ENCODE results near the gene NANOS3. TPM values are rescaled to one million over a fixed set of nuclear protein-coding genes. Genes with fewer than 3 reads are reported as not detected.

The NANOS3 gene
- total RNA-seq, 4 donors from 2014 or later: 1.2 TPM; not detected in 3

- DNase-seq: no peak
- Histone ChIP-seq H3K27ac (no peak overlapping the region), H3K4me3 (no peak overlapping the region), H3K27me3 (no peaks in the 10 kb centered on the region), H3K36me3 (no peaks in the 10 kb centered on the region), H3K4me1 (no peaks in the 10 kb centered on the region), H3K9me3 (no peaks in the 10 kb centered on the region)
- TF ChIP-seq CTCF (IDR thresholded peaks at IDR 0.05): no peak
- no peak for TF ChIP-seq POLR2A (IDR thresholded peaks at IDR 0.05)
- intact Hi-C loops (cut with DNase I; ENCODE audit: low total_unique reads): no loop called here
These were observed 46.5 kb downstream of the NANOS3 start for GRCh38 chr19:13923194-13923987.

GRCh38 chr19:13926010-13926409 lies 49.1 kb downstream of the NANOS3 start:
- Histone ChIP-seq H3K9me3 (no peaks in the 10 kb centered on the region), H3K4me3 (no peak overlapping the region), H3K27ac (no peak overlapping the region), H3K4me1 (no peaks in the 10 kb centered on the region), H3K27me3 (no peaks in the 10 kb centered on the region), H3K36me3 (no peaks in the 10 kb centered on the region)
- intact Hi-C loops (cut with DNase I; ENCODE audit: low total_unique reads): no loop called here
- no peak for DNase-seq
- TF ChIP-seq POLR2A (IDR thresholded peaks at IDR 0.05) (no peak), CTCF (IDR thresholded peaks at IDR 0.05) (no peak)

GRCh38 chr19:13926715-13927114 lies 49.8 kb downstream of the NANOS3 start:
- intact Hi-C loops (cut with DNase I; ENCODE audit: low total_unique reads): no loop called here
- Histone ChIP-seq H3K4me1 (no peaks in the 10 kb centered on the region), H3K27ac (no peak overlapping the region), H3K4me3 (no peak overlapping the region), H3K27me3 (no peaks in the 10 kb centered on the region), H3K9me3 (no peaks in the 10 kb centered on the region), H3K36me3 (no peaks in the 10 kb centered on the region)
- no peak for DNase-seq
- no peak for TF ChIP-seq CTCF (IDR thresholded peaks at IDR 0.05)
- no peak for TF ChIP-seq POLR2A (IDR thresholded peaks at IDR 0.05)

- Histone ChIP-seq H3K27me3 (no peaks in the 10 kb centered on the region), H3K36me3 (no peaks in the 10 kb centered on the region), H3K27ac (no peak overlapping the region), H3K9me3 (no peaks in the 10 kb centered on the region), H3K4me3 (no peak overlapping the region), H3K4me1 (no peaks in the 10 kb centered on the region)
- intact Hi-C loops (cut with DNase I; ENCODE audit: low total_unique reads): no loop called here
- TF ChIP-seq POLR2A (IDR thresholded peaks at IDR 0.05): no peak
- TF ChIP-seq CTCF (IDR thresholded peaks at IDR 0.05): no peak
- no peak for DNase-seq
These were observed 52.4 kb downstream of the NANOS3 start for GRCh38 chr19:13929340-13929739.

- H3K4me3 ChIP-seq: no peak overlapping the region
- no peaks in the 10 kb centered on the region for H3K27me3 ChIP-seq
- intact Hi-C loops (cut with DNase I; ENCODE audit: low total_unique reads): no loop called here
- H3K9me3 ChIP-seq: no peaks in the 10 kb centered on the region
- no peak overlapping the region for H3K27ac ChIP-seq
- no peaks in the 10 kb centered on the region for H3K36me3 ChIP-seq
- H3K4me1 ChIP-seq: no peaks in the 10 kb centered on the region
- DNase-seq: no peak
- TF ChIP-seq CTCF (IDR thresholded peaks at IDR 0.05) (no peak), POLR2A (IDR thresholded peaks at IDR 0.05) (no peak)
These were observed 53.0 kb downstream of the NANOS3 start for GRCh38 chr19:13929956-13930355.

MicroRNA genes within 50 kb of the gene (microRNA counts, 767-probe panel; counts per million panel counts)
- microRNA hsa-miR-181c-5p (2,725 to 3,643 counts per million in 2 donors), microRNA hsa-miR-23a-3p (8,516 to 9,789 counts per million in 2 donors), microRNA hsa-miR-24-3p (6,067 to 7,420 counts per million in 2 donors), microRNA hsa-miR-27a-3p (0 to 2,695 counts per million in 2 donors)

Small RNA genes within 50 kb of the gene (microRNA-seq; reads per million reads assigned to microRNA genes)
- gene MIR181C (ENCODE audit: borderline microRNAs expressed, borderline replicate concordance) (208 reads per million, percentile 63 among the genes with 10 or more reads in this experiment), gene MIR181D (ENCODE audit: borderline microRNAs expressed, borderline replicate concordance) (252 reads per million, percentile 68 among the genes with 10 or more reads in this experiment)

Small RNA genes within 50 kb of the gene (small RNA-seq; reads per million reads assigned to genes)
- gene MIR181C (18.8 reads per million, percentile 91 among the genes with 10 or more reads in this experiment), gene MIR181D (18.1 reads per million, percentile 91 among the genes with 10 or more reads in this experiment)

Other genes starting within 250 kb of the NANOS3 start
- 10 to 100 TPM; 33.3 to 62.4 (median 45.9) TPM for gene MRI1, start 112.6 kb upstream of the NANOS3 start, total RNA-seq
- gene C19orf53, start 102.7 kb upstream of the NANOS3 start, total RNA-seq: 100 to 1,000 TPM in 1 of 4 donors, 10 to 100 TPM in 3; 20.5 to 233 (median 77.3) TPM
- gene ZSWIM4, start 81.7 kb upstream of the NANOS3 start, total RNA-seq: 1 to 10 TPM in 3 of 4 donors, under 1 TPM in 1; 0.26 to 8.4 (median 6.0) TPM
- gene BRME1, start 29.0 kb downstream of the NANOS3 start, total RNA-seq: 1 to 10 TPM in 3 of 4 donors, not detected in 1; 4.8 to 7.7 (median 5.8) TPM
- 10 to 100 TPM in 2 of 4 donors, 1 to 10 TPM in 2; 3.2 to 44.4 (median 13.2) TPM for gene CC2D1A, start 29.1 kb downstream of the NANOS3 start, total RNA-seq
- gene PODNL1, start 61.3 kb downstream of the NANOS3 start, total RNA-seq: under 1 TPM in 2 of 4 donors, not detected in 2; 0.55 to 0.98 TPM
- 10 to 100 TPM; 11.2 to 39.6 (median 20.1) TPM for gene DCAF15, start 75.4 kb downstream of the NANOS3 start, total RNA-seq
- 10 to 100 TPM in 1 of 4 donors, 1 to 10 TPM in 2, under 1 TPM in 1; 0.26 to 14.1 (median 4.1) TPM for gene RFX1, start 129.2 kb downstream of the NANOS3 start, total RNA-seq
- gene RLN3, start 151.0 kb downstream of the NANOS3 start, total RNA-seq: not detected
- 1 to 10 TPM; 1.0 to 10.0 (median 3.7) TPM for gene IL27RA, start 154.6 kb downstream of the NANOS3 start, total RNA-seq
- gene PALM3, start 184.9 kb downstream of the NANOS3 start, total RNA-seq: 1 to 10 TPM in 1 of 4 donors, under 1 TPM in 1, not detected in 2; 0.55 to 4.3 TPM
- gene MISP3, start 195.7 kb downstream of the NANOS3 start, total RNA-seq: 10 to 100 TPM in 1 of 4 donors, 1 to 10 TPM in 1, under 1 TPM in 1, not detected in 1; 0.55 to 23.8 (median 2.0) TPM
- gene C19orf67, start 208.6 kb downstream of the NANOS3 start, total RNA-seq: 1 to 10 TPM in 1 of 4 donors, not detected in 3; 1.7 TPM
- 10 to 100 TPM in 3 of 4 donors, 1 to 10 TPM in 1; 6.9 to 57.8 (median 24.1) TPM for gene SAMD1, start 213.6 kb downstream of the NANOS3 start, total RNA-seq
- 100 to 1,000 TPM in 1 of 4 donors, 10 to 100 TPM in 2, 1 to 10 TPM in 1; 4.9 to 135 (median 74.2) TPM for gene PRKACA, start 240.6 kb downstream of the NANOS3 start, total RNA-seq